GM19025 (cell line): ENCODE data around the gene PLK1.

Source experiments
- ATAC-seq: cut with Tn5 transposase; IDR thresholded peaks from one replicate; pipeline ENCODE4 v1.9.1; 2021; ENCODE audit warnings: mild to moderate bottlenecking, low read depth, moderate library complexity; ENCODE audit not compliant: unreplicated experiment

PLK1 gene

GRCh38 chr16:23679274-23679985, 741 bp downstream of the PLK1 start:
- no peak for ATAC-seq

- ATAC-seq, result no peak
Measured at GRCh38 chr16:23679986-23680336, 1.3 kb downstream of the PLK1 start.

GRCh38 chr16:23682181-23682580, 3.5 kb downstream of the PLK1 start:
- no peak for ATAC-seq

GRCh38 chr16:23683487-23683886, 4.8 kb downstream of the PLK1 start:
- ATAC-seq, result no peak

- ATAC-seq, result no peak
Measured at GRCh38 chr16:23687034-23687808, 8.5 kb downstream of the PLK1 start.

GRCh38 chr16:23689442-23690187, 10.9 kb downstream of the PLK1 start:
- ATAC-seq, result no peak

GRCh38 chr16:23690771-23691482, 12.2 kb downstream of the PLK1 start:
- ATAC-seq, result no peak

- ATAC-seq, result no peak
Measured at GRCh38 chr16:23691483-23692189, 12.9 kb downstream of the PLK1 start.

GRCh38 chr16:23692190-23692837, 13.6 kb downstream of the PLK1 start:
- ATAC-seq, result no peak

- ATAC-seq, result no peak
Measured at GRCh38 chr16:23694265-23694643, 15.6 kb downstream of the PLK1 start.

GRCh38 chr16:23694644-23695373, 16.1 kb downstream of the PLK1 start:
- no peak for ATAC-seq

- ATAC-seq, result no peak
Measured at GRCh38 chr16:23695756-23696155, 17.1 kb downstream of the PLK1 start.

GRCh38 chr16:23699100-23699499, 20.4 kb downstream of the PLK1 start:
- no peak for ATAC-seq

GRCh38 chr16:23700093-23700492, 21.4 kb downstream of the PLK1 start:
- ATAC-seq, result no peak

- ATAC-seq, result no peak
Measured at GRCh38 chr16:23700509-23700908, 21.8 kb downstream of the PLK1 start.

- no peak for ATAC-seq
Measured at GRCh38 chr16:23701045-23701444, 22.4 kb downstream of the PLK1 start.

- no peak for ATAC-seq
Measured at GRCh38 chr16:23702951-23703350, 24.3 kb downstream of the PLK1 start.

- ATAC-seq, result no peak
Measured at GRCh38 chr16:23704772-23705516, 26.3 kb downstream of the PLK1 start.
